Lower leg skin (tissue), 3 donors: ENCODE data around the gene ARPC2.

Experiments used
- POLR2A ChIP-seq, 2 donors: fragments of 450-650 bp; IDR thresholded peaks; one replicate each; pipeline ENCODE4 v1.6.1; 2016 to 2017; ENCODE audit warnings: antibody characterized with exemption in 2 of 2, mild to moderate bottlenecking in 1 of 2, moderate library complexity in 1 of 2
- TF ChIP-seq, protein P1 (sequence below), 3 donors: fragments of 450-650 bp; IDR thresholded peaks; one replicate each; pipeline ENCODE4 v1.5.1; 2016; ENCODE audit warnings: antibody characterized with exemption in 3 of 3, mild to moderate bottlenecking in 3 of 3, moderate library complexity in 2 of 3

DNA sequence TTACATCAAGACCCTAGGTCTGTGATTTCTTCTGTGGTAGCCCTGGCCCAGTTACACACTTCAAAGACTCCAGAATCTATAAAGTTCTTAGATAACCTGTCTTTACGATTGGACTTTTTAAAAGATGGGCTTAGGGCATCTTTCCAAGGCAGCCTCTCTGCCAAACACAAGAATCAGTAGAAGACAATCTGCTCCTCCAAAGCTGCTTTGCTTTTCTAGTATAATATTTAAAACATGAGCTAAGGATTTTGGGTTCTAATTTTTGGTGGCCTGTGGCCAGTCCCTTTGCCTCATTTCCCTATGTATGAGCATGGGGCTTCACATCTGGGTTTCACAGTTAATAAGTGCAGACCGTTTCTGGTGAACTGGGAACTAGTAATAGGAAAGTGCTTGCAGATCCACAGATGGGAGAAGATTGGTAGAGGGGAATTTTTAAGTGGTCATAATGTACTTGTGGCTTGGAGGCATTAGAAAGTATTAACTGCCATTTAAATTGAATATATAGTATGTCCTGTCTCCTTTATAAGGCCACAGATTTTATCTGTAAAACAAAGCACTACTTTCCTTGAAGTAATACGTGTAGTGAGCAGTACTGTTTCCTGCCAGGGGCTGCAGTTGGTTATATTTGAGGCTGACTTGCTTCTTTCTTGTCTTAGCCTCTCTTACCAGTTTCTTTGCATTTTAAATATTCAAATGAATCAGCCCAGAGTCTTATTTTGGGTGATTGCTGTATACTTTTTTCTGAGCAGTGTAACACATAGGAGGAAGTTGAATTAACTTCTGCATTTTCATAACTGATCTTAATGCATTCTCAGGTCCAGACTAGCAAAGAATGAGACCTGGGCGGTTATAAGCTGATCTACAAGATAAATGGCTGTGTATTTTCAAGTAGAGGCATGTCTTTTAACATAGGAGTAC lies 1.5 kb downstream of the ARPC2 start:
- TF ChIP-seq, protein P1, sequence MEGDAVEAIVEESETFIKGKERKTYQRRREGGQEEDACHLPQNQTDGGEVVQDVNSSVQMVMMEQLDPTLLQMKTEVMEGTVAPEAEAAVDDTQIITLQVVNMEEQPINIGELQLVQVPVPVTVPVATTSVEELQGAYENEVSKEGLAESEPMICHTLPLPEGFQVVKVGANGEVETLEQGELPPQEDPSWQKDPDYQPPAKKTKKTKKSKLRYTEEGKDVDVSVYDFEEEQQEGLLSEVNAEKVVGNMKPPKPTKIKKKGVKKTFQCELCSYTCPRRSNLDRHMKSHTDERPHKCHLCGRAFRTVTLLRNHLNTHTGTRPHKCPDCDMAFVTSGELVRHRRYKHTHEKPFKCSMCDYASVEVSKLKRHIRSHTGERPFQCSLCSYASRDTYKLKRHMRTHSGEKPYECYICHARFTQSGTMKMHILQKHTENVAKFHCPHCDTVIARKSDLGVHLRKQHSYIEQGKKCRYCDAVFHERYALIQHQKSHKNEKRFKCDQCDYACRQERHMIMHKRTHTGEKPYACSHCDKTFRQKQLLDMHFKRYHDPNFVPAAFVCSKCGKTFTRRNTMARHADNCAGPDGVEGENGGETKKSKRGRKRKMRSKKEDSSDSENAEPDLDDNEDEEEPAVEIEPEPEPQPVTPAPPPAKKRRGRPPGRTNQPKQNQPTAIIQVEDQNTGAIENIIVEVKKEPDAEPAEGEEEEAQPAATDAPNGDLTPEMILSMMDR (IDR thresholded peaks at IDR 0.05): no peak
- no peak for TF ChIP-seq POLR2A (IDR thresholded peaks at IDR 0.05)
